ENCODE results near the gene PIANP. TPM values are rescaled to one million over a fixed set of nuclear protein-coding genes. Genes with fewer than 3 reads are reported as not detected.
A peak's percentile ranks its signal among the peaks of the same experiment; 100 is the strongest.

Gene PIANP
- total RNA-seq, 1 experiment from 2014 or later, result 0.48 TPM

- Histone ChIP-seq H3K36me3 (ENCODE audit: control insufficient read depth, insufficient read depth, low read length) (no peaks in the 10 kb centered on the region), H3K9me3 (no peaks in the 10 kb centered on the region), H3K4me1 (peaks cover 11% of the 10 kb centered on the region; the same call in 1 of the 2 replicates), H3K4me3 (ENCODE audit: low read depth, low read length) (peak overlapping the region; percentile 63), H3K27me3 (replicated peaks; ENCODE audit: control insufficient read depth, insufficient read depth, low read length) (no peaks in the 10 kb centered on the region)
- H3K9me3 Mint-ChIP-seq (ENCODE audit: unreplicated experiment), result no peaks in the 10 kb centered on the region
- H3K27me3 Mint-ChIP-seq (ENCODE audit: insufficient read depth, unreplicated experiment), result no peaks in the 10 kb centered on the region
- ChIA-PET CTCF (interaction anchor here (0.6 to 4.0 kb wide), 20 partner anchors 11 to 187 kb away, joined by 3 to 44 read pairs (median 4); partner anchors contain the start of genes MLF2, NOP2, PTMS and SPSB2), POLR2A (interaction anchor here (0.6 to 2.6 kb wide), 24 partner anchors 9 to 389 kb away, joined by 3 to 92 read pairs (median 5); partner anchors contain the start of genes C12orf57, CDCA3, GAPDH and MLF2)
- TF ChIP-seq CTCF (IDR thresholded peaks at IDR 0.05; ENCODE audit: insufficient read depth in 1 of 2, low read depth in 1 of 2, low read length in 1 of 2, severe bottlenecking in 1 of 2, unreplicated experiment in 1 of 2), result peak in 1 of 2 experiments; percentile 4
- peak; percentile 61 for DNase-seq
- H3K36me3 Mint-ChIP-seq (ENCODE audit: insufficient read depth, unreplicated experiment), result peaks cover 12% of the 10 kb centered on the region
- H3K4me3 Mint-ChIP-seq (ENCODE audit: unreplicated experiment), result peak overlapping the region; percentile 73
- peak overlapping the region; percentile 80 for H3K27ac Mint-ChIP-seq (ENCODE audit: unreplicated experiment)
- TSS peak; percentile 78 for BruUV-seq (replicated peaks)
- intact Hi-C loops (cut with micrococcal nuclease; ENCODE audit: unreplicated experiment), result loop anchor here (1.0 to 5.0 kb wide), 4 partner anchors 29 to 61 kb away; partner anchors contain the start of genes ING4, MLF2 and ZNF384
- H3K4me1 Mint-ChIP-seq (ENCODE audit: low read depth, unreplicated experiment), result peaks cover 11% of the 10 kb centered on the region
These were observed 23.8 kb upstream of the PIANP start for GRCh38 chr12:6724409-6724797.

- H3K27ac Mint-ChIP-seq (ENCODE audit: unreplicated experiment), result peak within 1 kb of the TSS; percentile 80
- TF ChIP-seq CTCF (IDR thresholded peaks at IDR 0.05; ENCODE audit: insufficient read depth in 1 of 2, low read depth in 1 of 2, low read length in 1 of 2, severe bottlenecking in 1 of 2, unreplicated experiment in 1 of 2), result no peak
- BruUV-seq (replicated peaks), result no TSS peak
- Histone ChIP-seq H3K4me3 (ENCODE audit: low read depth, low read length) (peak within 1 kb of the TSS; percentile 63), H3K36me3 (ENCODE audit: control insufficient read depth, insufficient read depth, low read length) (no peaks in the 10 kb centered on the region), H3K27me3 (replicated peaks; ENCODE audit: control insufficient read depth, insufficient read depth, low read length) (no peaks in the 10 kb centered on the region), H3K9me3 (no peaks in the 10 kb centered on the region), H3K4me1 (peaks cover 11% of the 10 kb centered on the region; the same call in 1 of the 2 replicates)
- ChIA-PET CTCF (interaction anchor here (0.6 to 4.0 kb wide), 20 partner anchors 10 to 202 kb away, joined by 3 to 44 read pairs (median 4); partner anchors contain the start of genes MLF2, NOP2, PTMS and SPSB2), POLR2A (interaction anchor here (0.6 to 2.6 kb wide), 29 partner anchors 10 to 253 kb away, joined by 3 to 92 read pairs (median 4); partner anchors contain the start of genes C12orf57, CDCA3, GAPDH and MLF2)
- no peaks in the 10 kb centered on the region for H3K9me3 Mint-ChIP-seq (ENCODE audit: unreplicated experiment)
- H3K36me3 Mint-ChIP-seq (ENCODE audit: insufficient read depth, unreplicated experiment), result peaks cover 9% of the 10 kb centered on the region
- intact Hi-C loops (cut with micrococcal nuclease; ENCODE audit: unreplicated experiment), result loop anchor here (1.0 to 5.0 kb wide), 4 partner anchors 29 to 61 kb away; partner anchors contain the start of genes ING4, MLF2 and ZNF384
- H3K27me3 Mint-ChIP-seq (ENCODE audit: insufficient read depth, unreplicated experiment), result no peaks in the 10 kb centered on the region
- peaks cover 11% of the 10 kb centered on the region for H3K4me1 Mint-ChIP-seq (ENCODE audit: low read depth, unreplicated experiment)
- H3K4me3 Mint-ChIP-seq (ENCODE audit: unreplicated experiment), result peak within 1 kb of the TSS; percentile 73
- peak; percentile 100 for DNase-seq
These were observed 23.2 kb upstream of the PIANP start, which contains the start of gene COPS7A for GRCh38 chr12:6723607-6724408. Gene COPS7A, plus strand, starts transcription at chr12:6724046. Its CDS starts 611 bp downstream, at chr12:6724657.

GRCh38 chr12:6722863-6723262, 22.2 kb upstream of the PIANP start:
- Mint-ChIP-seq H3K9me3 (ENCODE audit: unreplicated experiment) (no peaks in the 10 kb centered on the region), H3K4me1 (ENCODE audit: low read depth, unreplicated experiment) (peaks cover 11% of the 10 kb centered on the region), H3K36me3 (ENCODE audit: insufficient read depth, unreplicated experiment) (peaks cover 9% of the 10 kb centered on the region), H3K27me3 (ENCODE audit: insufficient read depth, unreplicated experiment) (no peaks in the 10 kb centered on the region), H3K27ac (ENCODE audit: unreplicated experiment) (no peak overlapping the region), H3K4me3 (ENCODE audit: unreplicated experiment) (no peak overlapping the region)
- DNase-seq, result no peak
- no peak for TF ChIP-seq CTCF (IDR thresholded peaks at IDR 0.05; ENCODE audit: insufficient read depth in 1 of 2, low read depth in 1 of 2, low read length in 1 of 2, severe bottlenecking in 1 of 2, unreplicated experiment in 1 of 2)
- Histone ChIP-seq H3K9me3 (no peaks in the 10 kb centered on the region), H3K4me1 (peaks cover 11% of the 10 kb centered on the region; the same call in 1 of the 2 replicates), H3K36me3 (ENCODE audit: control insufficient read depth, insufficient read depth, low read length) (no peaks in the 10 kb centered on the region), H3K4me3 (ENCODE audit: low read depth, low read length) (peak overlapping the region; percentile 63; the same call in 1 of the 2 replicates), H3K27me3 (replicated peaks; ENCODE audit: control insufficient read depth, insufficient read depth, low read length) (no peaks in the 10 kb centered on the region)
- ChIA-PET POLR2A (interaction anchor here (1.2 to 2.6 kb wide), 2 partner anchors 34 to 155 kb away, joined by 9 to 92 read pairs; partner anchors contain the start of genes NOP2 and ZNF384), CTCF (interaction anchor here (1.8 to 2.0 kb wide), 3 partner anchors 9 to 108 kb away, joined by 5 to 30 read pairs (median 8); partner anchors contain the start of gene ZNF384)
- no TSS peak for BruUV-seq (replicated peaks)
- intact Hi-C loops (cut with micrococcal nuclease; ENCODE audit: unreplicated experiment), result loop anchor here (5.0 kb wide), 1 partner anchor 54 kb away; no protein-coding TSS in a partner anchor
